ENCODE data around the gene GPA33.

DNA sequence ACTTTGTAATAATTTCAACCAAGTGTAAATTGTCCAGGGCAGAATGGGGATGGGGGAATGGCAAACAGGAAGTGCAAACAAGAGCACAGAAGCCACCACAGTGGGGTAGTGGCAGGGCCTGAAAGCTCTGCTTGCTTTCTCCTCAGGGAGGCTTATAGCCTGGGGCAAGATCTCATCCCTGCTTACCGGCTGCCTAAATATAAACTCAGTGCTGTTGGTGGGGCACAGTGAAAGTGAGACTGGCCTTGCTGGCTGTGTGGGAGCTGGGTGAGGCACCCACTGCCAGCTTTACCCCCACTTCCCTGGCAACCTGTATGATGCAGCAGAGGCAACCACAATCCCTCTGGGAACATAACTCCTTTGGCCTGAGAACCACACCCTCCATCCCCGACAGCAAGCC, 18.9 kb upstream of the GPA33 start:
- TF ChIP-seq BHLHE40 (IDR thresholded peaks at IDR 0.05; ENCODE audit: borderline replicate concordance in 1 of 2, low read depth in 2 of 2, low read length in 1 of 2) (no peak), POLR2AphosphoS5 (IDR thresholded peaks at IDR 0.05; ENCODE audit: low read length) (no peak), RCOR1 (conservative IDR thresholded peaks at IDR 0.05; ENCODE audit: low read depth, low read length) (no peak), HDAC6 (IDR thresholded peaks at IDR 0.05; ENCODE audit: unreplicated experiment) (no peak), SIN3A (IDR thresholded peaks at IDR 0.05; ENCODE audit: low read depth, low read length) (no peak), FOS (IDR thresholded peaks at IDR 0.05; ENCODE audit: borderline replicate concordance, extremely low read depth, insufficient read length) (no peak), YY1 (IDR thresholded peaks at IDR 0.05; ENCODE audit: low read depth, low read length) (no peak), TCF7 (IDR thresholded peaks at IDR 0.05; ENCODE audit: borderline replicate concordance) (no peak), NR2C2 (IDR thresholded peaks at IDR 0.05; ENCODE audit: borderline replicate concordance, control insufficient read depth, insufficient read length, low read depth) (no peak), SP1 (IDR thresholded peaks at IDR 0.05; ENCODE audit: low read depth, low read length) (no peak), EP300 (IDR thresholded peaks at IDR 0.05; ENCODE audit: borderline replicate concordance in 1 of 2, control insufficient read depth in 1 of 2, low read depth in 2 of 2, low read length in 2 of 2) (no peak)
- TF ChIP-seq, protein P1, sequence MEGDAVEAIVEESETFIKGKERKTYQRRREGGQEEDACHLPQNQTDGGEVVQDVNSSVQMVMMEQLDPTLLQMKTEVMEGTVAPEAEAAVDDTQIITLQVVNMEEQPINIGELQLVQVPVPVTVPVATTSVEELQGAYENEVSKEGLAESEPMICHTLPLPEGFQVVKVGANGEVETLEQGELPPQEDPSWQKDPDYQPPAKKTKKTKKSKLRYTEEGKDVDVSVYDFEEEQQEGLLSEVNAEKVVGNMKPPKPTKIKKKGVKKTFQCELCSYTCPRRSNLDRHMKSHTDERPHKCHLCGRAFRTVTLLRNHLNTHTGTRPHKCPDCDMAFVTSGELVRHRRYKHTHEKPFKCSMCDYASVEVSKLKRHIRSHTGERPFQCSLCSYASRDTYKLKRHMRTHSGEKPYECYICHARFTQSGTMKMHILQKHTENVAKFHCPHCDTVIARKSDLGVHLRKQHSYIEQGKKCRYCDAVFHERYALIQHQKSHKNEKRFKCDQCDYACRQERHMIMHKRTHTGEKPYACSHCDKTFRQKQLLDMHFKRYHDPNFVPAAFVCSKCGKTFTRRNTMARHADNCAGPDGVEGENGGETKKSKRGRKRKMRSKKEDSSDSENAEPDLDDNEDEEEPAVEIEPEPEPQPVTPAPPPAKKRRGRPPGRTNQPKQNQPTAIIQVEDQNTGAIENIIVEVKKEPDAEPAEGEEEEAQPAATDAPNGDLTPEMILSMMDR (IDR thresholded peaks at IDR 0.05 in 2 of 3, conservative IDR thresholded peaks at IDR 0.05 in 1 of 3; ENCODE audit: control insufficient read depth in 2 of 3, extremely low read depth in 1 of 3, insufficient read depth in 1 of 3, low read depth in 3 of 3, low read length in 3 of 3), result no peak
- TF ChIP-seq, protein P2, sequence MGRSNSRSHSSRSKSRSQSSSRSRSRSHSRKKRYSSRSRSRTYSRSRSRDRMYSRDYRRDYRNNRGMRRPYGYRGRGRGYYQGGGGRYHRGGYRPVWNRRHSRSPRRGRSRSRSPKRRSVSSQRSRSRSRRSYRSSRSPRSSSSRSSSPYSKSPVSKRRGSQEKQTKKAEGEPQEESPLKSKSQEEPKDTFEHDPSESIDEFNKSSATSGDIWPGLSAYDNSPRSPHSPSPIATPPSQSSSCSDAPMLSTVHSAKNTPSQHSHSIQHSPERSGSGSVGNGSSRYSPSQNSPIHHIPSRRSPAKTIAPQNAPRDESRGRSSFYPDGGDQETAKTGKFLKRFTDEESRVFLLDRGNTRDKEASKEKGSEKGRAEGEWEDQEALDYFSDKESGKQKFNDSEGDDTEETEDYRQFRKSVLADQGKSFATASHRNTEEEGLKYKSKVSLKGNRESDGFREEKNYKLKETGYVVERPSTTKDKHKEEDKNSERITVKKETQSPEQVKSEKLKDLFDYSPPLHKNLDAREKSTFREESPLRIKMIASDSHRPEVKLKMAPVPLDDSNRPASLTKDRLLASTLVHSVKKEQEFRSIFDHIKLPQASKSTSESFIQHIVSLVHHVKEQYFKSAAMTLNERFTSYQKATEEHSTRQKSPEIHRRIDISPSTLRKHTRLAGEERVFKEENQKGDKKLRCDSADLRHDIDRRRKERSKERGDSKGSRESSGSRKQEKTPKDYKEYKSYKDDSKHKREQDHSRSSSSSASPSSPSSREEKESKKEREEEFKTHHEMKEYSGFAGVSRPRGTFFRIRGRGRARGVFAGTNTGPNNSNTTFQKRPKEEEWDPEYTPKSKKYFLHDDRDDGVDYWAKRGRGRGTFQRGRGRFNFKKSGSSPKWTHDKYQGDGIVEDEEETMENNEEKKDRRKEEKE (IDR thresholded peaks at IDR 0.05), result no peak
- TF ChIP-seq, protein P3, sequence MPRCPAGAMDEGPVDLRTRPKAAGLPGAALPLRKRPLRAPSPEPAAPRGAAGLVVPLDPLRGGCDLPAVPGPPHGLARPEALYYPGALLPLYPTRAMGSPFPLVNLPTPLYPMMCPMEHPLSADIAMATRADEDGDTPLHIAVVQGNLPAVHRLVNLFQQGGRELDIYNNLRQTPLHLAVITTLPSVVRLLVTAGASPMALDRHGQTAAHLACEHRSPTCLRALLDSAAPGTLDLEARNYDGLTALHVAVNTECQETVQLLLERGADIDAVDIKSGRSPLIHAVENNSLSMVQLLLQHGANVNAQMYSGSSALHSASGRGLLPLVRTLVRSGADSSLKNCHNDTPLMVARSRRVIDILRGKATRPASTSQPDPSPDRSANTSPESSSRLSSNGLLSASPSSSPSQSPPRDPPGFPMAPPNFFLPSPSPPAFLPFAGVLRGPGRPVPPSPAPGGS (IDR thresholded peaks at IDR 0.05; ENCODE audit: borderline replicate concordance, insufficient read depth, low read depth, low read length, poor library complexity, severe bottlenecking), result no peak
